NCI-H510A treated with DMSO at 0.1 percent for 48 hours (cell line): ENCODE measurements around the gene C1orf21.

Experiments used
- DNase-seq: peaks from one replicate; lab custom pipeline; 2025; lab: John Stamatoyannopoulos, UW

Gene C1orf21

DNA sequence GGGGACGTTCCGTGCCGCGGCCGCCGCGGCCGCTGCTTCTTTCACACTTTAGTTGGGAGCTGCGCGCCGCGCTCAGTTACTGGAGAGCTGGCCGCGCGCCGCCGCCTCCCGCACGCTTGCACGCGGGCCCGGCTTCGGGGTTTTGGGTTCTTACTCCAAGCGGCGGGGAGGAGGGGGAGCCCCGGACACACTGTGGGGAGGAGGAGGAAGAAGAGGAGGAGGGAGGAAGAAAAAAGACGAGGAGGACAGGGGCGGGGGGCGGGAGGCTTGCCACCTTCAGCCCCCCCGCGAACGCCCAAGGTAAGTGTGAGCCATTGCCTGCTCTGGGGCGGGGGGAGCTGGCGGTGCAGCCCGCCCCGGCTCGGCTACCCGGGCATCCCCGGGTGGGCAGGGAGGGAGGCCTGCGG, 243 bp downstream of the C1orf21 start:
- DNase-seq, result no peak

DNA sequence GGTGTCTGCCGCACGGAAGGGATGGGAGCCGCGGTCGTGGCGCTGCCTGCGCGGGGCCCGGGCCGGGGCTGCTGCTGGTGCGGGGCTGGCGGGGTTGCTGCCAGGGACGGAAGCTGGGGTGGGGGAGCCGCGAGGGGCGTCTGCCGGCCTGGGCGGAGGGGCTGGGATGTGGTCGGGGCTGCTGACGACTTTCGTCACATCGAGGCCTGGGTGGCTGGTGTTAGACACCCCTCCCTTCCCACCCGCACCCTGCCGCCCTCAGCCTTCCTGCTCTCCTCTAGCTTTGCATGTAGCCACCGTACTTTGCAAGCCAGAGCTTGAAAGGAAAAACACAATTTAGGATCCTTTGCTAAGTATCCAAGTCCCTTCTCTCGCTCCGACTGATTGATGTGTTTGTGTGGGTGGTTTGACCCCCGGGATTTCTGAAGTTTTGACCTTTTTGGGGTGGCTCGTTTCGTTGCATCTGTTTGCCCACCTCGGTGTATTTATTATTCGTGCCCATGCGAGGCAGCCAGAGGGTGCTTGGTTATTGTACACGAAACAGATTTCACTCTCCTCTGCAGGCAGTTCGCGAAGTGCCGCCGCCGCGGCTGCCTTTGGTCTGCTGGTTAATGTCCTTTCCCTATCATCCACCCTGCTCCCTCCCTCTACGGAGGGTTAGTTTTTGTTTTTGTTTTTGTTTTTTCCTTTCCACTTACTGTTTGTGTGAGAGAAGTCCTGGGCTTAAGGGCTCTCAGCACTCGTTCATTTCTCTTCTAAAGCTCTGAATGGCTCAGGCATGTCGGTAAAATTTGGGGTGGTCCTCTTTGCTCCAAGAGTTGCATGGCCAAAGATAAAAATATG, 868 bp downstream of the C1orf21 start:
- peak; percentile 38 for DNase-seq

DNA sequence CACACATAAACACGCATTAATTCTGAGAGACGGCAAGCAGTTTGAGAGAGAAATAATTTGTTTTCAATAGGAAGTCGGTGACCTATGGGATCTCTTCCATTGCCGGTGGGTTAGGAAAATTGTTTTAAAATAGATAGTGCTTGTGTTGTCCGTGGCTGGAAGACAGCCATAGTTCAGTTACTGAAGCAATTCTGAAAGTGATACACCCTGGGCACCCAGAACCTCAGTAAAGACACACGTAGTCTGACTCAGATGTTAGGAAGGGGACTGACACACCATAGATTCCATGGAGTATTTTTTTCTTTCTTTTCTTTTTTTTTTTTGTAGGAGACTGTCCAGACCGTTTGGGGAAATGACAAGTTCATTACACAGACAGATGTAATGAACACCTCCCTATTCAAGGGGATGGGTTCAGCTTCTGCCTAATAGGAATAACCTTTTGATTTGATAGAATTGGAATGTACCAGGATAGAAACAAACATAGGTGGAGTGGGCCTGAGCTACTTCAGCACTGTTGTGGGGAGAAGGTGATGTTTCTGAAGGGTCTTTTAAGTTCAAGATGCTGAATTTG, 1.6 kb downstream of the C1orf21 start:
- DNase-seq, result peak; percentile 38

DNA sequence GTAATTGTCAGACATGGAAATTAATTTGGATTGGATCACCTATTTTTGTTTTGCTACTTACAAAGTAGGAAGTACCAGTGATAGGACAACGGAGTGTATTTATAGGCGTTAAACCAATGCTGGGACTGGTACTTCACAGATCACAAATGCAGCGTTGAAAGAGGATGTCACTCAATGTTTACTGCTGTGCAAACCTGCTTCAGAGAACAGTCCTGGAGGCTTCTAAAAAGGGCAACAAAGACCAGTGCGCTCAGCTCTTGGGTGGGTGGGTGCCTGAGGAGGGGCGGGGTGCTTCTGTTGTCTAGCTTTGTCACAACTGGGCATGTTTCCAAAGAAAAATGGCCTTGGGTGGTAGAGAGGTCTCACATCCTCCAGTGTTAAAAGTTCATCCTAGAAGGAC, 2.1 kb downstream of the C1orf21 start:
- peak; percentile 9 for DNase-seq

DNA sequence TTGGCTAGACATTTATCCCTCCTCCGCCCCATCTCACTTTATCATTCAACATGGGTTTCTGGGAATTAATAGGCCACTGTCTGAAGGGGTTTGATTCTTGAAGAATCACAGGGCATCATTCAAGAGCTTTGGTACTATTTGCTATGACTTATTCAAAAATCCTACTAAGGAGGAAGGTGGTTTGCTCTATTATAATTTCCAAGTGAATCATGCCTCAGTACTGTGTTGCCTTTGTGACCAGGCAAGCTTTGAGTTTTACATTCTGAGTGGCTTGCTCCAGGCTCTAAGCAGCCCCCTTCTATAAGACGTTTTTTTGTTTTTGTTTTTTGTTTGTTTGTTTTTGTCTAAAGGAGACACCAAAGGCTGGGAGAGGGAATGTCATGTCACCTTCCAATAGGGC, 2.6 kb downstream of the C1orf21 start:
- DNase-seq, result no peak

DNA sequence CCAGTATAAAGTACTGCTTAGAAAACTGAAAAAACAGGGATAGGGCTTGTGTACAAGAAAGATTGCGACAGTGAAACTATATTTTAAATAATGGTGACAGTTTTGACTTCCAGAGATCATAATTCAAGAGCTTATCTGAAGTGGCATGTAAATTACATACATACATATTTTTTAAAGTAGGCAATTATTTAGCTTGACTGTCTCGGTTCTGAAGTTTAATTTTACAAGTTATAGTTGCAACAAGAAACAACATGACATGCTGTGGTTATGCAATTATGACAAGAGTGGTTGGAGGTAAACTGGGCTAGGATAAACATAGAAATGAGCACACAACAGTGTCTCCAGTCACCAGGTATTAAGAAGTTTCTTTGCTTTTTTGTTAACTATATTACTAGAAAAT, 4.1 kb downstream of the C1orf21 start:
- DNase-seq, result no peak

DNA sequence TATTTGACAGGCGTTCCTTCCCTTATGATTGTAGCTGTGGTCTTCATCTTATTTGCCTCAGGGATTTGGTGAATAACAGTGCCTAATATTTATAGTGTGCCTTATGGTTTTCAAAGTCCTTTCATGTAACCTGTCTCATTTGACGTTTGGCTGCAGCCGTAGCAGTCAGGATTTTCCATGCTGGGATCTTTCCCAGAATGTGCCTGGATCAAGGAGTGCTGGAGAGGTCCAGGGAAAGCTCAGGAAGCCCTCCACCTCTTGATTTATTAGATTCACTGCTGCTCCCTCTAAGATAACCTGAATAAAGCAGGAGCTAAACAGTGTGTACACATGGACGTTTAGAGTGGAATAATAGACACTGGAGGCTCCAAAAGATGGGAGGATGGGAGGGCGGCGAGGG, 5.2 kb downstream of the C1orf21 start:
- no peak for DNase-seq

DNA sequence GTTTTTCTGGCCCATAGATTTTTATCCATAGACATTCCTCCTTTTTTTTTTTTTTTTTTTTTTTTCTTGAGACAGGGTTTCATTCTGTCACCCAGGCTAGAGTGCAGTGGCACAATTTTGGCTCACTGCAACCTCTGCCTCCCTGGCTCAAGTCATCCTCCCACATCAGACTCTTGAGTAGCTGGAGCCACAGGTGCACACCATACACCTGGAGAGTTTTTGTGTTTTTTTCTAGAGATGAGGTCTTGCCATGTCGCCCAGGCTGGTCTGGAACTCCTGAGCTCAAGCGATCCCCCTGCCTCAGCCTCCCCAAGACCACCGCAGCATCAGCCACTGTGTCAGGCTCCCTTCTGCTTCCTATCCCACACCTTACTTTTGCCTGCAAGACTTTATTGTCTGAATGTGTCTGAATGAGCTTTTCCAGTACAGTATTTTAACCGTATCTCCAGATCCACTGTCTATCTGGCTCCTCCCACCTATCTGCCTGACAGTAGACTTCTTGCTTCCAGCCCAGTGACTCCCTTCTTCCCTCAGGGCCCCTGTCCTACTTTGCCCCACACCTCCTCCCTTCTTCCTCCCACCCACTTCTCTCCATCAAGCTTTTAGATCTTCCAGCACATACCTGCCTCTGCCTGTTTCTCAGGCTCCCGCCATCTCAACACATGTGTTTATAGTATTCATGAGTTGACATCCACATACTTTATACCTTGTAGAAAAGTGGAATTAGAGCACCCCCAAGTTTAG, 6.1 kb downstream of the C1orf21 start:
- DNase-seq, result no peak

DNA sequence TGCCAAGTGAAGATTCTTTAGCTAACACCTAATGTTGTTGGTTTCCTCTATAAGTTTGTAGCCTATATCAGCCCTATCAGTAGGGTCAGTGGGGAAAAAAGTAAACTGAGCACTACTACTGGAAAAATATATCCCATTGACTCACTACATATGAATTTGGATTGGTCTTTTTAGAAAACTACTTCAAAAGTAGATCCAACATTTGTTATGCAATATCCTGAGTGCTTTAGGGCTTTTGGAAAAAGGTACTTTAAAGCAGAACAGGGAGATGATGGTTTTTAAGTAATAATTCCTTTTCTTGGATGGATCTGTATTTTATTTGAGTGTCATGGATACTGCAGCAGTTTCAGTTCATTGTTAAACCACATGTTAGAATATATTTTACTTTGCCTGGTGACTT, 7.1 kb downstream of the C1orf21 start:
- no peak for DNase-seq

DNA sequence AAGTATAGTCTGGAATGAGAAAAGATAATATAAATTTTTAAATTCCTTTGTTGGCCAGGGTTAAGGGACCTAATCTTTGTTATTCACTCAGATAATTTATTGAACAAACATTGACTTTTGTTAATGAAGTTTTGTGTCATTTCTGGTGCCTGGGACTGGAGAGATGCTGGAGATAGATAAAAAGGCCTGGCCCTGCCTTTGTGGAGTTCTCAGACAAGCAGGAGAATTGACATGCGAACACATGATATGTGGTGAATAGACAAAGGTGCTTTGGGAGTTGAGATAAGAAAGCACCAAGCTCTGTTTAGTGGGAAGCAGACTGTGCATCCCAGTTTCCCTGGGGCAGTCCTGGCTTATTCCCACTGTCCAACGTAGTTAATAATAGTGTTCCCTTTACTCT, 8.5 kb downstream of the C1orf21 start:
- no peak for DNase-seq

DNA sequence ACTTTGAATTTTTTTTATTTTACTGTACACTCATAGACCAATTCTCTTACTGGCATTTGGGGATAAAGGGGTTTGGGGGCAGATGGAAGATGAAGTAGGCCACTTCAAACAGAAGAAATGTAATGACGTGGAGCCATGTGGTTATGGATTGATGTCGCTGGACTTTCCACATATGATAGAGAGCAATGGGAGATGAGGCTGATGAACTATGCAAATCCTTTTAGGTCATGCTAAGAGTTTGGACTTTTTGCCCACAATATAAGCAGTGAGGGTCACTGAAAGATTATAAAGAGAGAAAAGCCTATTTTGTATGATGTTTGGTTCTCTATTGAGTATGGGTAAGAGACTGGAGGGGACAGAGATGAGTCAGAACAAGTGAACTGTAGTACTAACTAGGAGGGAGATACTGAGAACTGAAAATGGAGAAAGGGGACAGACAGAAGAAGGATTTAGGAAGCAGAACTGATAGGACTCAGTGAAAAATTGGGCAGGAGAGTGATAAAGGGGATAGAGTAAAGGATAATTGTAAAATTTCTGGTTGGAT, 9.2 kb downstream of the C1orf21 start:
- DNase-seq, result no peak

DNA sequence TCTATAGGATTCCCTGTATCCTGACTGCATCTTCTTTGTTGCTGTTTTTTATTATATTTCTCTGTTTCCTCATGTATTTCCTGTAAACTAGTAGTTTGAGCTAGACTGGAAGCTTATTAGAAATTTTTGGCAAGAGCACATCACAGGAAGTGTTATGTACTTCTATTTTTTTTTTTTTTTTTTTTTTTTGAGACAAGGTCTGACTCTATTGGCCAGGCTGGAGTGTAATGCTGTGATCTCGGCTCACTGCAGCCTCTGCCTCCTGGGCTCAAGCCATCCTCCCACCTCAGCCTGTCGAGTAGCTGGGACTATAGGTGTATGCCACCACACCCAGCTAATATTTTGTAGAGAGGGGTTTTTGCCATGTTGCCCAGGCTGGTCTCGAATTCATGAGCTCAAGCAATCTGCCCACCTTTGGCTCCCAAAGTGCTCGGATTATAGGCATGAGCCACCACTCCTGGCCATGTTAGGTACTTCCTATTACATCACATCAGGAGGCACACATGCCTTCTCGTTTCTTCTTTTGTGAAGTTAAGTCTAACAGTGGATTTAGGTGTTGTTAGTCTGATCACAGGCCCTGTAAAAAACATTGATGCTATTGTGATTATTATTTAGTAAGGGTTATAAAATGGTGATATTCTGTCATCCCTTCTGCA, 12.5 kb downstream of the C1orf21 start:
- DNase-seq, result no peak

DNA sequence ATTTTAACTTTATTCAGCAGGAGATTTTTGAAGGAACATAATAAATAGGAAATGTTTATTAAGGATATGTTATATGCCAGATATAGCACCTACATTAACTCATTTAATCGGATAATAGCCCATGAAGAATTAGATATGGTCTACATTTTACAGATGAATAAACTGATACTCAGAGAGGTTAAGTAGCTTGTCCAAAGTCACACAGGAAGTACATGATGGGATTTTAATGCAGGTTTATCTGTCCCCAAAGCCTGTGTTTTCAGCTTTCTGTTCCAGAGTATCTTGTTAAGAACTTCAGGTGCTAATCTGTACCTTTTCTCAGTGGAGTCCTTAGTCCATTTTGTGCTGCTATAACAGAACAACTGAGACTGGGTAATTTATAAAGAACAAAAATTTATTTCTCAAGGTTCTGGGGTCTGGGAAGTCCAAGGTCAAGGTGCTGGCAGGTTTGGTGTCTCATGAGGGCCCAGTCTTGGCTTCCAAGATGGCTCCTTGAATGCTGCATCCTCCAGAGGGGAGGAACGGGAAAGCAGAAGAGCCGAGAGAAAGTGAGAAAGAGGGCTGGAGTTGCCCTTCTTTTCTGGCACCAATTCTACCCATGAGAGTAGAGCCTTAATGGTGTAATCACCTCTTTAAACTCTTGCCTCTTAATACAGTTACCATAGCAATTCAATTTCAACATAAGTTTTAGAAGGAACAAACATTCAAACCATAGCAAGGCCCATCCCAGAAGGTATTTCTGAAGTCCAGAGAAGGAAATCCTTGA, 17.3 kb downstream of the C1orf21 start:
- no peak for DNase-seq

DNA sequence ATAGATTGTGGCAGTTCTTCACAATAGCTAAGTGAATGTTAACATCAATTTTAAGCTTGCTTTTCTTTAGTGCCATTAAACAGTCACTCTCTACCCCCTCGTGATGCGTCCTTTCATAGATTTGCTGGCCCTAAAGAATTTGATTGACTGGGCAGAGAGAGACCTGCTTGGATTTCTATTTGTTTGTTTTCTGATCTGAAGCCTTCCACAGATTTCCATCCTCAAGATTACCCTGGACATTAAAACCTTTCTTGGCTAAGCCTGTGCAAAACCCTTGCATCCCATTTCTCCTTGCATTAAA, 17.8 kb downstream of the C1orf21 start:
- DNase-seq, result no peak

DNA sequence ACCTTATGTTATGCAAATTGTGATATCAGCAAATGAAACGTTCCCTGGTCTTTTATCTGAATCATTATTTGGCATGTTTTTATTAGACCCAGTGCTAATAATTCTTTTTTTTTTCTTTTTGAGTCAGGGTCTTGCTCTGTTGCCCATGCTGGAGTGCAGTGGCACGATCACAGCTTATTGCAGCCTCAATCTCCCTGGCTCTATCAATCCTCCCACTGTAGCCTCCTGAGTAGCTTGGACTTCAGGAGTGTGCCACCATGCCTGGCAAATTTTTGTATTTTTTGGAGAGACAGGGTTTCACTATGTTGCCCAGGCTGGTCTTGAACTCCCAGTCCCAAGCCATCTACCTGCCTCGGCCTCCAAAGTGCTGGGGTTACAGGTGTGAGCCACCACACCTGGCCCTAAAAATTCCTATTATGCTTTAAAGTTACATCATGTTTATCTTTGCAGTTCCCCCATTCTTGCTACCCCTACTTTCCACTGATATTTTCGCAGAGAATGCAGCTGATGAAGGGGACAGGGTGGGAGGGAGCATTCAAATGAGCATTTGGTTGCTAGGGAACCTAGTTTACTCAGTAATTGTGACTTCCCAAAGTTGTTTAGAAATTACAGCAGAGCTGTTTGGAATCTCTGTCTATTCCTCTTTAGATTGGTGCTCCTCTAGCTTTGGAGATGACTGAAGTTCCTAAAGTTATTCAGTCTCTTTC, 18.4 kb downstream of the C1orf21 start:
- DNase-seq, result no peak

DNA sequence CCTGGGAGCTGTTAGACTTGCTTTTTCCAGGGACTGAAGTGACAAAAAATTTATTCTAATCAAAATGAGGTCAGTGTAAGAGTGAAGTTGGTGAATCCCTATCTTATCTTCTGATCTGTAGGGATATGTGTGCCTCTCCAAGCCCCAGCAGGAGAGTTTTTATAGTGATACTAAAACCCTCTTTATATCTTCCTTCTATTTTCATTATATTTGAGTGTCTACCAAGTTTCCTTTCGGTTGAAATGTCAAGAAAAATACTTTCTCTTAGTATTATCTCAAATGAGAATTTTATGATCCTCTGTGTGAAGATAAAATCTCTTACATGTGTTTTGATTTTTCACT, 18.9 kb downstream of the C1orf21 start:
- no peak for DNase-seq

DNA sequence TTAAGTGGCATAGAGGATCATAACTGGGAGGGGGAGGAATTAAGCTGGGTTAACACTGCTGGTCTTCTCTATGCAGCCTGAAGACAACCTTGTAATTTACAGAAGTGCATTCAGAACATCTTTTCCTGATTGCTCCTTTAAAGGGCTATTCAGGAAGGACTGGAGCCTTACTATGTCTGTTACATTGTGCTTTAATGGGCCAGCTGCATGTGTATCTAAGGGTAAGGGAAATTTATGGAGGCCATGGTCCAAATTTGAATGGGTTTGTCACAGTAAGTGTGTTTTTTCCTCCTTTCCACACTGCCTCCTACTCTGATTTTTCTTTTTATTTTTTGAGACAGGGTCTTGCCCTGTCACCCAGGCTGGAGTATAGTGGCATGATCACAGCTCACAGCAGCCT, 19.6 kb downstream of the C1orf21 start:
- no peak for DNase-seq

DNA sequence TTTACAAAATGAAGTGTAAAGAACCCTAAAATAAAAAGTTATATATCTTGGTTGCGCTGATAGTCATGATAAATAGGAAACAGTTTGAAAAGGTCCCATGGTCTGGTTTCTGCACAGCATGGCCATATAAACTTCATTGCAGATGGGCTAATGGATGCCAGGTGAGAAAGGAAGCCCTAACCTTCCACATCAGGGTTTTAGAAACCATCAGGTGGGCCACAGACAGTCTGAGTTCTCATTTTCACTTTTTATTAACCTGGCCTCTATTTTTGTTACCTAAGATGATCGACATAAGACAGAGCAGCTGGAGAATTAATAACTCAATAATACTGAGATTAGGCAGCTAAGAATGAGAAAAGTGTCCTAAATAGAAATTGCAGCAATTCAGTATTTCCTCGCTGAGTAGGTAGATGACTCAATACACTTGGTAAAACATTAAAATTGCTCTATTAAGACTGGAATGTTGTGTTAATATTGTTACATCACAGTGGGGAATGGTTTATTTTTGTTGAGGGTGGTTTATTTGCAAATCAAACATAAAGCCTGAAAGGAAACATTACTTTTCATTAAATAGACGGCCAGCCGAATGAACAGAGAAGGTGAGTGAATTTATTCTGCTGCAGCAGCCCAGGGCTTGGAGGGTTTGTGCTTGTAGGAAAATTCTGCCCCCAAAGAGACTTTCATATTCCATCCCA, 21.1 kb downstream of the C1orf21 start:
- no peak for DNase-seq

DNA sequence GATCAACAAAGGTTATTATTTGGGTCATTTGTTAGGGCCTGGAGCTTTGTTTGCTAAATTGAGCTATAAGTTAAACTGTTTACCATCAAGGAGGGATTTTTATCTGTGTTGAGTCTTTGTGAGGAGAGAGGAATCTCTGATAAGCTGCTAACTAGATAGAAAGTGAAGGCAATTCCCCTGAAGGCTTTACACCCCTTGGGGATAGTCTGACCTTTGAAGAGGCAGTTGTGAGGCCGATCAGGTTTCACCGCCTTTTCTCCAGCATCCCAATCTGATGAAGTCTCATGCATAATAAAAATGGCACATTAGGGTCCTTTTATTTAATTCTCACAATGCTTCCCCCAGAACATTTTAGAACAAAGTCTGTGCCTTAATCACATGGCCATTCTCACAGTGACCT, 21.8 kb downstream of the C1orf21 start:
- DNase-seq, result no peak

DNA sequence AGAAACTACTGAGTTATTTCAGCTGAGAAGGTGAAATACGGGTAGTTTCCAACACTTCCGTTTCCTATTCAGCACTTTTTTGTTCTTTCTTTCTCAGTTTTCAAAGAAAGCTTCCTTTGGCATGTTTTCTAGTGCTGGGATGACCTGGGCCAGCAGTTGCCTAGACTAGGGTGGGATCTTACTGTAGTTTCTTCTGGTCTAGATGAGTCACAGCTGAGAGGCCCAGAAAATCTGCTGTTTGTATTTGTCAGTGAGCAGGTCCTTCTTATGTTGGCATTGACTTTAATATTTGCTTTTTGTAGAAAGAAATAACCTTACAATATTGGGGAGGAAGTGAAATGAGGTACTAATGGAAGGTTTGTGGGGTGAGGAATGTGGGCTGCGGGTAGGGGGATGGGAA, 22.2 kb downstream of the C1orf21 start:
- no peak for DNase-seq

DNA sequence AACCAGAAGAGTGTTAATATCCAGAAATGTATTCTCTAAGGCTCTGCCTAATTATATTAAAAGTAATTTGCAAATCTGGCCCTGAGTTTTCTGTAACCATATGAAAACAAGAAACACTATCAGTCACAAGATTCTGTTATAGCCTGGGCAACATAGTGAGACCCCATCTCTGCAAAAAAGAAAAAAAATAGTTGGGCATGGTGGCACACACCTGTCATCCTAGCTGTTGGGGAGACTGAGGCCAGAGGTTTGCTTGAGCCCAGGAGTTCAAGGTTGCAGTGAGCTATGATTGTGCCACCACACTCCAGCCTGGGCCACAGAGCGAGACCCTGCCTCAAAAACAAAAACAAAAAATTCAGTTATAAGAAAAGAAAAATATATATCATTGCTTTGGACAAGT, 25.6 kb downstream of the C1orf21 start:
- DNase-seq, result no peak
